GM19455 (cell line): ENCODE data around the gene SARM1.
"Not testable (repeated sequence)": the region's sequence is repeated elsewhere in the genome, so short reads cannot be mapped to it uniquely, and the experiment has no call there.

ENCODE experiments used
- ATAC-seq: cut with Tn5 transposase; IDR thresholded peaks from one replicate; pipeline ENCODE4 v1.9.1; 2021; ENCODE audit not compliant: unreplicated experiment

SARM1 gene

GRCh38 chr17:28413804-28414203 is 42.3 kb downstream of the SARM1 start:
- no peak for ATAC-seq

GRCh38 chr17:28415886-28416285 is 44.4 kb downstream of the SARM1 start:
- ATAC-seq, result no peak

GRCh38 chr17:28416703-28417311 is 45.3 kb downstream of the SARM1 start:
- no peak for ATAC-seq

GRCh38 chr17:28421787-28422305 is 50.4 kb downstream of the SARM1 start:
- ATAC-seq, result no peak

- no peak for ATAC-seq
Measured at GRCh38 chr17:28425206-28425605, 53.7 kb downstream of the SARM1 start.

GRCh38 chr17:28426081-28426519 is 54.6 kb downstream of the SARM1 start:
- no peak for ATAC-seq

- ATAC-seq, result no peak
Measured at GRCh38 chr17:28427371-28427770, 55.9 kb downstream of the SARM1 start.

- not testable (repeated sequence) for ATAC-seq
Measured at GRCh38 chr17:28427982-28428381, 56.5 kb downstream of the SARM1 start.

GRCh38 chr17:28433721-28434120 is 62.2 kb downstream of the SARM1 start:
- no peak for ATAC-seq

GRCh38 chr17:28434326-28434725 is 62.8 kb downstream of the SARM1 start:
- not testable (repeated sequence) for ATAC-seq

GRCh38 chr17:28443901-28444638 is 72.6 kb downstream of the SARM1 start:
- ATAC-seq, result no peak

- ATAC-seq, result no peak
Measured at GRCh38 chr17:28446716-28447395, 75.4 kb downstream of the SARM1 start.

- ATAC-seq, result no peak
Measured at GRCh38 chr17:28447396-28447760, 75.9 kb downstream of the SARM1 start.

GRCh38 chr17:28449859-28450258 is 78.4 kb downstream of the SARM1 start:
- ATAC-seq, result no peak
